GM12892 (cell line): ENCODE results near the gene POU2F3.

Experiments
- POLR2A ChIP-seq: IDR thresholded peaks from 2 replicates; pipeline ENCODE4 v1.6.1; 2011; ENCODE audit warnings: low read depth, low read length, control low read depth
- POLR2AphosphoS5 ChIP-seq: IDR thresholded peaks from 2 replicates; pipeline ENCODE4 v1.6.1; 2011; ENCODE audit warnings: low read depth, low read length, control low read depth

- TF ChIP-seq POLR2AphosphoS5 (no peak), POLR2A (no peak)
Observed at GRCh38 chr11:120230433-120231071, 9.4 kb upstream of the POU2F3 start.
